ENCODE results near the gene TMEM187.

GRCh38 chrX:154022108-154022507 is 49.6 kb downstream of the TMEM187 start:
- no peak for TF ChIP-seq POLR2AphosphoS5 (IDR thresholded peaks at IDR 0.05; ENCODE audit: borderline replicate concordance, low read depth, low read length)
- no peak for TF ChIP-seq EZH2 (IDR thresholded peaks at IDR 0.05)
- TF ChIP-seq FOXP2 (optimal IDR thresholded peaks at IDR 0.05; ENCODE audit: control extremely low read depth, extremely low read length, insufficient read depth): no peak

All from SK-N-MC (cell line).